RPMI7951 (cell line): ENCODE data around the gene HS6ST1. TPM values are rescaled to one million over a fixed set of nuclear protein-coding genes. Genes with fewer than 3 reads are reported as not detected.

ENCODE experiments used
- DNase-seq: peaks from one replicate; pipeline ENCODE4 v3.0.0-alpha.2; 2012; ENCODE audit warnings: low read depth
- total RNA-seq: library from RNA; depleted of rRNA; stranded (reverse); fragments of >200 nt; shearing (Covaris generic); gene quantifications from 2 replicates; pipeline ENCODE4 v1.2.3, GENCODE V29; 2014

The HS6ST1 gene
- total RNA-seq, 1 experiment from 2014 or later, result 2.9 TPM

DNA sequence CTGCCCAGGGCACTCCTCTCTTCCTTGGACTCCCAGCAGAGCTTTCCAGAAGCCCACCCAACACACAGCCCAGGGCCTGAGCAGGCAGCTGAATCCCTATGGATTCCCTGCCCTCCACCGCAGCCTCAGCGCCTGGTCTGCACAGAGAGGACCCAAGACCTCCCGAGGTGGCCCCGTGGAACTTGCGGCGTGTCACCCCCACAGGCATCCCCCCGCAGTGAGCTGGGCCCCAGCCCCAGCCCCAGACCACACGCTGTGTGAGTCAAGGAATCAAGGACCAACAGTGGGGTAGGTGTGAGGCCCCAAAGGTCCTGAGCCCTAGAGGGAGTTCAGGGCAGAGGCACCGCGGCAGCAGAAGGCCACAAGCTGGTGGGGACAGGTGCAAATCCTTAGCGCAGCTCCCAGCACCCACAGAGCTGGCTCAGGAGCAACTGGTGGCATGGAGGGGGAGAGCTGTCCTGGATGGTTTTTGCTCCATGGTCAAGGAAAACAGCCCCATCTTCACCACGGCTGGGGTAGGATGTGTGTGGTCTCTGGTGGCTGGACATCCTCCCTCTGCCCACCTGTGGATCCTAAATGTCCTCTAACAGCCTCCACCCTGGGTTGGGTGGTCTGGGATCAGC is 8.5 kb downstream of the HS6ST1 start:
- no peak for DNase-seq

DNA sequence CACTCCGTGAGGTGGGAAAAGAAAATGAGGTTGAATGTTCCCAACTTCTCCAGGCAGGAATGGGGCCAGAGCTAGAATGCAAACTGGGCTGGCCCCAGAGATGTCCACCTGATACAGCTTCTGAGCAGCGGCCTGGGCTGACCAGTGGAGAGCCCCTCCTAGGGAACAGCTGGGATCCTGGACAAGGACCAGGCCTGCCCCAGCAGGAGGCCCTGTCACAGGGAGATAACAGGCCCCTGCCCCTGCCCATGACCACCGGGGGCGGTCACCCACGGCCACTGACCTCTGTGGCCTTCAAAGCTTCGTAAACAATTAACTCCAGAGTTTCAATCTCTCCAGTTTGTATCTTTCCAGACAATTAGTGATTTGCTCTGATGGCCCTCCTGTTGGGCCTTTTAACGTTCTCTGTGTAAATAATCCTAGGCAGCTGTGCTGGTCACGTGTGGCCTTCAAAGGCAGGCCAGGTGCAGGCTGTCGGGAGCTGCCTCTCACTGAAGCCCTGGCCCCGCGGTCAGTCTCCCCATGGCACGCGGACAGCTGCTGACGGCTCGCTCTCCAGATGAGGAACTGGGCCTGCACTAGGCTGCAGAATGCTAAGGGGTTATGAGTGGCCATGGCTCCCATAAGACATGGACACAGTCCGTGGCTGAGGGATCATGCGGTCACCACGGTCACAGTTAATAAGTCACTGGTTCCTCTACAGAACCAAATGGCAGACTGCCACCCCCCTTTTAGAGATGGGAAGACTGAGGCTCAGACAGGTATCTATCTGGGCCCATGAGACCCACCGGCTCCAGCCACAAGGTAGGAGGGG is 9.2 kb downstream of the HS6ST1 start:
- DNase-seq, result no peak

DNA sequence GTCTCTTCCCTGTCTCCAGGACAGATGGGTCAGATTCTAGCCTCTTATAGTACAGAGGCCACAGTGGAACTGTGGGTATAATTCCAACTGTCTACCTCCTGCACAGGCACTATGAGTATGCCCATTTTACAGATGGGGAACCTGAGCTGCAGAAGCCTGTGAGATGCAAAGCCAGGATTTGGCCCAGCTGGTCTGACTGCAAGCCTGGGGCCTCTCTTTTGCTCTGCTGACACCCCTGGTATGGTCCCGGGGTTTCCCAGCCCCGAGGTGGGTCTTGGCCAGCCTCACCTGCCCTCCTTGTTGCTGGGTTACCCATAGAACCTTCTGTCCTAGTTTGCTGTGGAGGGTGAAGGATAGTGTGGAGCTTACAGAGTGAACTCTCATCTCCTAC is 9.8 kb downstream of the HS6ST1 start:
- no peak for DNase-seq

- DNase-seq, result no peak
Measured at GRCh38 chr2:128308284-128308731, 10.4 kb downstream of the HS6ST1 start.

- no peak for DNase-seq
Measured at GRCh38 chr2:128307595-128307994, 11.1 kb downstream of the HS6ST1 start.

GRCh38 chr2:128306931-128307460 is 11.7 kb downstream of the HS6ST1 start:
- no peak for DNase-seq

GRCh38 chr2:128306081-128306930 is 12.4 kb downstream of the HS6ST1 start:
- no peak for DNase-seq

DNA sequence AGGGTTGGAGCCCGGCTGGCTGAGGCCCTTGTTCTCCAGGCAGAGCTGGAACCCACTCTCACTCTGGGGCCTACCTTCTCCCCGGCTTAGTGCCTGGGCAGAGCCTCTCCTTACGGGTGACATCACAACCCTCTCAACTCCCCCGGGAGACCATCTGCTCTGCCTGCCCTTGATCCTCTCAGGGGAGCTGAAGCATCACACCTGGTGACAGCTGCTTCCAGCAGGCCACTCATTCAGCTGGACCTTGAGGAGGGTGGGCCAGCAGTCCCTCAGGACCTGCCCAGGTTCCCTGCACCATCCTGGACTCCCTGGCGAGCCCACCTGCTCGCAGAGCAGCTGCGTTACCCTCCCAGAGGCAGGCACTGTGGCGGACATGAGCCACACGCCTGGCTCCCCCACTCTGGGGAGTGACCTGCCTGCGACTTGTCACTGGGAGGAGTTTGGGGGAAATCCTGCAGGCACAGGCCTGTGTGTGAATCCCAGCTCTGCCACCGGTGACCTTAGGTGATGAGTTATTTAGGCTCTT is 13.1 kb downstream of the HS6ST1 start:
- no peak for DNase-seq

- peak; percentile 37 for DNase-seq
Measured at GRCh38 chr2:128304715-128305554, 13.7 kb downstream of the HS6ST1 start.

GRCh38 chr2:128304330-128304714 is 14.3 kb downstream of the HS6ST1 start:
- DNase-seq, result no peak

DNA sequence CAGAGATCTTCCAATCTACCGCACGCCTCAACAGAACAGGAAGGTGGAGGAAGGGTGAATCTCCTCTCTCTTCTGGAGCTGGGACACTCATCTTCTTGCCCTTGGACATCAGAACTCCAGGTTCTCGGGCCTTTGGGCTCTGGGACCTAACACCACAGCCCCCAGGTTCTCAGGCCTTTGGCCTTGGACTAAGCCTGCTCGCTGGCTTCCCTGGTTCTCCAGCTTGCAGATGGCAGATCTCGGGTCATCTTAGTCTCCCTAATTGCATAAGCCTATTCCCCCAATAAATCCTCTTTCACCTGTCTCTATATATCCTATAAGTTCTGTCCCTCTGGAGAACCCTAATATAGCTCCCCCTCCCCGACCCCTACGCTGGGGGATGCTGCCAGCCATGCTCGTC is 14.8 kb downstream of the HS6ST1 start:
- no peak for DNase-seq

GRCh38 chr2:128303095-128303791 is 15.4 kb downstream of the HS6ST1 start:
- DNase-seq, result no peak

- no peak for DNase-seq
Measured at GRCh38 chr2:128302744-128303067, 16.0 kb downstream of the HS6ST1 start.

DNA sequence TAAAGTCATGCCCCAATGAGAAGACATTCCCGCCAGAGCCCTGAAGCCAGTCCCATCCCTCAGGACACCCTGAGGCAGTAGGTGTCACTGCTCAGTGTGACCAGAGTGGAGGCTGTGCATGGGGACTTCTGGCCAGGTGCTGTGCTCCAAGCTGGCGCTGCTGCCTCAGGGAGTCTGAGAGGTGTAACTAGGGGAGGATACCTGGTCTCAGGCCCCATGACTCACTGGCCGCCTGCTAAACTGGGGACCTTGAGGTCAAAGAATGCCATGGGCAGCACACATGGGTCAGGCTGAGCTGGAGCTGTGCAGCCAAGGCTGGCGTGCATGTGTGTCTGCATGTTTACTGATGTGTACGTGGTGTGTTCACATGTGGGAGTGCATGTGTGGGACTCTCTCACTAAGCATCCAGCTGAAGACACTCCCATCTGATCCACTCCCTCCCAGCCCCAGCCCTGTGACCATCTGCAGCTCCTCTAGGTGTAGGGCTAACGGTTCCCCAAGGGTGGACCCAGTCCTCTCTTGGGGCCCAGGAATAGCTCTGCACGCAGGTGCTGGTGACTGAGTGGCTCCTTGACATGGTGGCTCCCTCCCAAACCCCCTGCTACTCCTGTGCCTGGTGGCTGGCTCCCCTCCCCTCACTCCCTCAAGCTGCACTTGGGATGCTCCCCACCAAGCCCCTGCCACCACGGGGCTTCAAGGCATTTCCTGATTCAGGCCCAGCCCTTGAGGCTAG is 16.5 kb downstream of the HS6ST1 start:
- no peak for DNase-seq

GRCh38 chr2:128301501-128301966 is 17.1 kb downstream of the HS6ST1 start:
- peak; percentile 73 for DNase-seq

GRCh38 chr2:128301021-128301420 is 17.6 kb downstream of the HS6ST1 start:
- no peak for DNase-seq

GRCh38 chr2:128300151-128301020 is 18.3 kb downstream of the HS6ST1 start:
- DNase-seq, result no peak

DNA sequence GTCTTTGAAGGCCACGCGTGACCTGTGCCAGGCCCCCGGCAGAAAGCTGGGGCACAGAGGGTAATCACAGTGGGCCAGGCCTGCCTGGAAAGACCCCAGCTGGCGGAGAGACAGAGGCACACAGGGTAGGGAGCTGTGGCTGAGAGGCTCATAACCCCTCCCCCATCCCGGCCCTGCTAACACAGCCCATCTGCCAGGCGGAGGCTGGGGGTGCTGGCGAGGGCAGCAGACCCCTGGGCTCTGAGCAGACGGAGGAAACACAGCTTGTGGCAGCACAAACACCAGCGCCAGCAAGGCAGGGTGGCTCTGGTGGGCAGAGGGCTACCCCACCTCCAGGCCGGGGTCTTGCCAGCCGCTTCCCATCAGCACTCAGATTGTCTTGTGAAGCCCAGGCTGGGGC is 19.0 kb downstream of the HS6ST1 start:
- no peak for DNase-seq
